ENCODE data around the gene GADD45A.

Gene GADD45A

DNA sequence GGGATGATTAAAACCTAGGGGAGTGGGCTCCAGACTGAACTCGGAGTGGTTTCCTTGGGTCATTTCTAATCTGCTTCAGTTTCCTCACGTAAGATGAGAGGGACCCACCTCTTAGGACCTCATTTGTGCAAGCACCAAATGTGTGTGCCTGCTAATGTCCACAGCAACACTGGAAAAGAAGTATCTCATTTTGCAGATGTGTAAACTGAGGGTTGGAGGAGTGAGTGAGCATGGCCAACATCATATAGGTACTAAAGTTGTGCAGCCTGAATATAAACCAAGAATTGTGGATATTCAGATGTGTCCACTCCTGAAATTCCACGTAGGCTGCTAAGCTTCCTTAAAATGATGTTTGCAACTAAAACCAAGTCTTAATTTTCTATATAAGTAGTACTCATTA, 51.7 kb downstream of the GADD45A start:
- DNase-seq (ENCODE audit: low read depth), result no peak
- H3K4me3 ChIP-seq (ENCODE audit: low read depth, low read length), result no peak overlapping the region; the same call in 1 of the 2 replicates
- TF ChIP-seq, protein P1, sequence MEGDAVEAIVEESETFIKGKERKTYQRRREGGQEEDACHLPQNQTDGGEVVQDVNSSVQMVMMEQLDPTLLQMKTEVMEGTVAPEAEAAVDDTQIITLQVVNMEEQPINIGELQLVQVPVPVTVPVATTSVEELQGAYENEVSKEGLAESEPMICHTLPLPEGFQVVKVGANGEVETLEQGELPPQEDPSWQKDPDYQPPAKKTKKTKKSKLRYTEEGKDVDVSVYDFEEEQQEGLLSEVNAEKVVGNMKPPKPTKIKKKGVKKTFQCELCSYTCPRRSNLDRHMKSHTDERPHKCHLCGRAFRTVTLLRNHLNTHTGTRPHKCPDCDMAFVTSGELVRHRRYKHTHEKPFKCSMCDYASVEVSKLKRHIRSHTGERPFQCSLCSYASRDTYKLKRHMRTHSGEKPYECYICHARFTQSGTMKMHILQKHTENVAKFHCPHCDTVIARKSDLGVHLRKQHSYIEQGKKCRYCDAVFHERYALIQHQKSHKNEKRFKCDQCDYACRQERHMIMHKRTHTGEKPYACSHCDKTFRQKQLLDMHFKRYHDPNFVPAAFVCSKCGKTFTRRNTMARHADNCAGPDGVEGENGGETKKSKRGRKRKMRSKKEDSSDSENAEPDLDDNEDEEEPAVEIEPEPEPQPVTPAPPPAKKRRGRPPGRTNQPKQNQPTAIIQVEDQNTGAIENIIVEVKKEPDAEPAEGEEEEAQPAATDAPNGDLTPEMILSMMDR (IDR thresholded peaks at IDR 0.05; ENCODE audit: low read depth, low read length, missing control alignments), result no peak

DNA sequence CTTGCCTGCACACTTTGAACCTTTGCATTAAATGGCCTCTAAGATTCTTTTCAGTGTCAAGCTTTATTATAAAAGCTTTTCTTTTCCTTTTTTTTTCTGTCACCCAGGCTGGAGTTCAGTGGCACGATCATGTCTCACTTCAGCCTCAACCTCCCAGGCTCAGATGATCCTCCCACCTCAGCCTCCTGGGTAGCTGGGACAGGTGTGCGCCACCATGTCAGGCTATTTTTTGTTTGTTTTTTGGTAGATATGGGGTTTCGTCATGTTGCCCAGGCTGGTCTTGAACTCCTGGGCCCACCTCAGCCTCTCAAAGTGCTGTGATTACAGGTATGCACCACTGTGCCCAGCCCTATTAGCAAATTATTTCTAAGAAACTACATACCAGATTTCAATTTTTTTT, 52.9 kb downstream of the GADD45A start:
- H3K4me3 ChIP-seq (ENCODE audit: low read depth, low read length), result no peak overlapping the region
- TF ChIP-seq, protein P1 (IDR thresholded peaks at IDR 0.05; ENCODE audit: low read depth, low read length, missing control alignments), result no peak
- DNase-seq (ENCODE audit: low read depth), result no peak
